Measurements from ENCODE around the gene TNFAIP2.

DNA sequence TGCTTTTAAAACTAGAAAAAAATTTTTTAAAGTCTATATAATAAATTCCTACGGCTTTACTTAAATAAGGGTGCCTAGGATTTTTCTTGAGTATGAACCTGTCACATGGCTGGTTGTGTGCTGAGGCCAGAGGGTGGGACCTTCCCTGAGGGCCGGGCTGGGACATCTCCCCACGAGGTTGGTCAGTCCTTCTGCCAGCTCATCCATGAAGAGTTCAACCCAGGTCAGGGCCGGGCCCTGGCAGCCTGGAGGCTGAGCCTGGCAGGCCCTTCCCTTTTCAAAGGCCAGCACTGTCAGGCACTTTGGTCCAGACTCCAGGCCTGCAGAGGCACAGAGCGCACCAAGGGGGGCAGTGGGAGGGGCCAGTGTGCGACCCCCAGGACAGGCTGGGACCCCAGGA lies 31.7 kb downstream of the TNFAIP2 start:
- TF ChIP-seq POLR2AphosphoS5 (IDR thresholded peaks at IDR 0.05) (no peak), POLR2A (IDR thresholded peaks at IDR 0.05) (no peak), EP300 (IDR thresholded peaks at IDR 0.05; ENCODE audit: low read depth) (no peak)
- TF ChIP-seq, protein P1, sequence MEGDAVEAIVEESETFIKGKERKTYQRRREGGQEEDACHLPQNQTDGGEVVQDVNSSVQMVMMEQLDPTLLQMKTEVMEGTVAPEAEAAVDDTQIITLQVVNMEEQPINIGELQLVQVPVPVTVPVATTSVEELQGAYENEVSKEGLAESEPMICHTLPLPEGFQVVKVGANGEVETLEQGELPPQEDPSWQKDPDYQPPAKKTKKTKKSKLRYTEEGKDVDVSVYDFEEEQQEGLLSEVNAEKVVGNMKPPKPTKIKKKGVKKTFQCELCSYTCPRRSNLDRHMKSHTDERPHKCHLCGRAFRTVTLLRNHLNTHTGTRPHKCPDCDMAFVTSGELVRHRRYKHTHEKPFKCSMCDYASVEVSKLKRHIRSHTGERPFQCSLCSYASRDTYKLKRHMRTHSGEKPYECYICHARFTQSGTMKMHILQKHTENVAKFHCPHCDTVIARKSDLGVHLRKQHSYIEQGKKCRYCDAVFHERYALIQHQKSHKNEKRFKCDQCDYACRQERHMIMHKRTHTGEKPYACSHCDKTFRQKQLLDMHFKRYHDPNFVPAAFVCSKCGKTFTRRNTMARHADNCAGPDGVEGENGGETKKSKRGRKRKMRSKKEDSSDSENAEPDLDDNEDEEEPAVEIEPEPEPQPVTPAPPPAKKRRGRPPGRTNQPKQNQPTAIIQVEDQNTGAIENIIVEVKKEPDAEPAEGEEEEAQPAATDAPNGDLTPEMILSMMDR (IDR thresholded peaks at IDR 0.05) = no peak

Data from transverse colon (tissue), 4 donors.